HG03159 (cell line): ENCODE measurements around the gene SCYL1.

Source experiments
- ATAC-seq: cut with Tn5 transposase; IDR thresholded peaks from one replicate; pipeline ENCODE4 v1.9.1; 2021; ENCODE audit warnings: mild to moderate bottlenecking, moderate library complexity; ENCODE audit not compliant: unreplicated experiment

The SCYL1 gene

DNA sequence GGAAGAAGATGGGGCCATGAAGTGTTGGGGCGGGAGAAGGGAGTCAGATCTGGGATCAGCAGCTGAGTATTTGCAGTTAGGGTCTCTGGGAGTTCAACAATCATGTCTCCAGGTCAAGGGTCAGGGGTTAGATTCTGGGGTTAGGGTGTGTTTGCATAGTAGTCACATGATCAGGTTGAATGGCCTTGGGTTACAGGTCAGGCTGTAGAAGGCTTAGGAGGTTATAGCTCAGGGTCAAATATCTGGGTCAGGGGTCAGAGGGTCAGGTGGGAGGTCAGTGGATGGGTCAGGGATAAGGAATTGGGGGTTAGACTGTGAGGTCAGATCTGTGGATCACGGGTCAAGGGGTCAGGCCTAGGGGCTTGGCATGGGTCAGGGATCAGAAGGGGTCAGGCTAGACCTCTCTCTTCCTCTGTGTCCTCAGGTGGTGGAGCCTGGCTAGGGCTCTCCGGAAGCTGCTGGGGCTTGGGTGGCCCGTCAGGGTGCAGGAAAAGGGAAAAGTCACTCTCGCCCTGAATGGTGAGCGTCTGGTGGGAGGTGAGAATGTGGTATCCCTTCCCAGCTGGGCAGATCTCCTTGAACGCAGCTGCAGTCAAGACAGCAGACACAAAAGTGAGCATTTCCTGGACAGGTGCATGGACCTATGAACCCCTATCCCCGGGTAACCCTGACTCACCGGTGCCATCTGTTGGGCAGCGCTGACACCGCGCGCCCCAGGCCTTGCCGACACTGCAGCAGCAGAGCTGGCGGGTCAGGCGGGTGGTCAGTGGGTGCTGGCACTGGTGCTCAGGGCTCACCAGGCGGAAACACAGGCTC lies 26.9 kb downstream of the SCYL1 start:
- no peak for ATAC-seq

DNA sequence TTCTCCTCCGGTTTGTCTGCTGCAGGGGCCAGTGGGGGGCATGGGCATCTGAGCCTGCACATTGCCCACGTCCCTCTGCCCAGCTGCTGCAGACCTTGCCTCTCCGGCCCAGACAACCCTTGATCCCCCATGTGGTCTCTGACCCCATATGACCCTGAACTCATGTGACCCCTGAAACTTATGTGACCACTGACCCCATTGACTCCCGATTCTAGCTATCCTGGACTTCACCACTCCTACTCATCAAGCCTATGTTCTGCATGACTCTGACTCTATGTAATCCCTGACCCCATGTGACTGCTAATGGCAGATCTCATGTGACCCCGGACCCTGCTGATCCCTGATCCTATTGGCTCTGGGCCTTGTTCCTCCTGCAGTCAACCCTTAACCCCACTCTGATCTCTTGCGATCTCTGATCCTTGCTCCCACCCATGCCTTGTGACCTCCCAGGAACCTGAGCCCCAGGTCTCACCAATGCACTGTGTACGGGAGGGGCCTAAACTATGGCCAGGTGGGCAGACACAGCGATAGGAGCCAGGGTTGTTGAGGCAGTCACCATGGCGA lies 27.6 kb downstream of the SCYL1 start:
- no peak for ATAC-seq

DNA sequence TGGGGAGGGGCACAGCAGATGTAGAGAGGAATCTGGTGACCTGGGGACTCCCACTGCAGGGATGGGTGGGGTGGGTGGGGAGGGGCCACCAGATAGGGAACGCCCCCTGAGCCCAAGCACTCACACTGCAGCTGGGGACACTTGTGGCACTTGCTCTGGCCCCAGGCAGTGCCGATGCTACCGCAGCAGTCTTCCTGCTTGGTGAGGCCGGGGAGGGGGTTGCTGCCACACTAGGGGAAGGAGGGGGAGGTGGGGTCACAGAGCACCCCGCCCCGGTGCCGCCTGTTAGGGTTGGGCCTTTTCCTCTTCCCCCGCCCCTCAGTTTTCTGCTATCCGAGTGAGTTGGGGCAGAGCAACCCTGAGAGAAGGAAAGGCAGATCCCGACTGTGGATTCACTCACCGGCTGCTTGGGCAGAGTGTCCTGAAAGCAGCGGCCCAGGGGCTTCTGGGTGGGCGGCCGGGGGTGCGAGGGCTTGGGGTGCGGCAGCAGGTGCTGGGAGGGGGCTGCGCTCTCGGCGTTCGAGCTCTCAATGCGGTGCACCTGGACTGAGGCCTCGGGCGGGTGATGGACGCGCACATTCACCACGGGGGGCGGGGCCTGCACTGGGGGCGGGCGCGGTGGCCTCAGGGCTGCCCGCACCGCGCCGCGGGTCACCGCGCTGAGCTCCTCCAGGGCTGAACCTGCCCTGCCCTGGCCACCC lies 28.6 kb downstream of the SCYL1 start:
- no peak for ATAC-seq

DNA sequence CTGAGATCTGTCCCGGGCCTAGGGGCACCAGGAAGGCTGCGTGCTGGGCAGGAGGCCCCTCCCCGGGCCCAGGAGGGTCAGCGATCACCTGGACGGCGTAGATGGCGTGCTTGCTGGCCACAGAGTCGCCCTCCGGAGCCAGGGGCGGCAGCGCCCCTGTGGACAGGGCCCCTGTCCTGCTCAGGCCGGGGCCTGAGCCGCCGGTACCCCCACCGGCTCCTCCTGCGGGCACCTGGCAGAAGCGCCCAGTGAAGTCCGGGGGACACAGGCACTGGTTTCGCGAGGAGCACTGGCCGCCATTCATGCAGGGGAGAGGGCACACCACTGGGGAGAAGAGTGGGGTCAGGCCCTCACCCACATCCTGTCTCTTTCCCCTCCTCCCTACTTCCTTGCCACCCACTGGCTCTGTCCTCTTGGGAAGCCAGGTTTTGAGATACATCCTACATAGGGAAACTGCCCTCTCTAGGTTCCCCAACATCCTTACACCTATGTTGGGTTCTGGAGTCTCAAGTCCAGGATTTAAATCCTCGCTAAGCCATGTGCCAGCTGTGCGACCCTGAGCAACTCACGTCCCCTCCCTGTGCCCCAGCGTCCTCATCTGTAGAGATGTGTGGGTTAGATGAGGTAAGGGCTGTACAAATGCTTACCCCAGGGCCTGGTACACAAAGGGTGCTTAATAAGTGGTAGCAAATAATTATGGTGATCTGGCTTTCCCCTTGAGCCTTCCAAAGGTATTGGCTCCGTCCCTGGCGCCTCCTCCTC lies 29.4 kb downstream of the SCYL1 start:
- no peak for ATAC-seq

DNA sequence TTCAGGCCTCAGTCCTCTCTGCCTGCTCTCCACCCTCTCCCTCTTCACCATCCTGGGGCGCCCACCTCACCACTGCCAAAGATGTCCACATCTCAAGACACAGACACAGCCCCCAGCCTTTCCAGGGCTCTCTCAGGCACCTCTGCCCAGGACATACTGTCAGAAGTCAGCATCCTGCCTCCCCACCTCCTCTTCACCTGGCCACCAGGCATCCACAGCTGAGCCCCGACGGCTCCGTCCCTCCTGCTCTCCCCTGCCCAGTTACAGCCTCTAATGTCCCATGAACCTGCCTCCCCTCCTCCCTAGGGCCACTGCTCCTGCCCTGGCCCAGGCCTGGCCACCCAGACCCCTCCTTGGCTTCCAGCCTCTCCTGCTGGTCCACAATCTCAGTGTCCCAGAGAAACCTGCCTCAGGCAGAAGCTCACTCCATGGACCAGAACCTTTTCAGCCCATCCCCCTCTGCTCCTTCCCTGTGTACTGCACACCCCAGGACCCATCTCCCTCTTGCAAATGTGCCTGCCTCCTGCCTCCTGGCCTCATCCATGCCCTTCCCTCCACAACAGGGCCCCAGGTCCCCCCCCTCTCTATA lies 30.1 kb downstream of the SCYL1 start:
- no peak for ATAC-seq

DNA sequence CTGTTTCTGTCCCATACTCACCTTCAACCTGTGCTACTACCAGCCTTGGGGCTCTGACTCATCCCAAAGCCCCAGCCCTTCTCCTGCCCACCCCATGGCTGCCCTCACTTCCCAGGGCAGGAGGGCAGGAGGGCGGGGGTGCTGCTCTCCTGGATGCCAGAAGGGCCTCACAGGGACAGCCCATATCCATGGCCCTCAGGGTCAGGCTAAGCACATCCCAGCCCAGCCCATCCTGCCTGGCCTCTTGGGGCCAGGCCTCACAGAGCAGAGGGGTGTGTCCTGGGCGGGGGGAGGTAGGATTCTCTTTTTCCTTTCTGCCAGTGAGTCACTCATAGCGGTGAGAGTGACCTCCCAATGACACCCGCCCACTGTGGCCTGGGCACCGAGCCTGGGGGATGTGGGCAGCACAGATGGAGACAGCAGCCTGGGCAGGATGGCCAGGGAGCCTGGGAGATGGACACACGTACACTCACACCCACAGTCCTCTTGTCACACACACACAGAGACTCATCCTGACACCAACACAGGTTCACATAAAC lies 30.9 kb downstream of the SCYL1 start:
- no peak for ATAC-seq

DNA sequence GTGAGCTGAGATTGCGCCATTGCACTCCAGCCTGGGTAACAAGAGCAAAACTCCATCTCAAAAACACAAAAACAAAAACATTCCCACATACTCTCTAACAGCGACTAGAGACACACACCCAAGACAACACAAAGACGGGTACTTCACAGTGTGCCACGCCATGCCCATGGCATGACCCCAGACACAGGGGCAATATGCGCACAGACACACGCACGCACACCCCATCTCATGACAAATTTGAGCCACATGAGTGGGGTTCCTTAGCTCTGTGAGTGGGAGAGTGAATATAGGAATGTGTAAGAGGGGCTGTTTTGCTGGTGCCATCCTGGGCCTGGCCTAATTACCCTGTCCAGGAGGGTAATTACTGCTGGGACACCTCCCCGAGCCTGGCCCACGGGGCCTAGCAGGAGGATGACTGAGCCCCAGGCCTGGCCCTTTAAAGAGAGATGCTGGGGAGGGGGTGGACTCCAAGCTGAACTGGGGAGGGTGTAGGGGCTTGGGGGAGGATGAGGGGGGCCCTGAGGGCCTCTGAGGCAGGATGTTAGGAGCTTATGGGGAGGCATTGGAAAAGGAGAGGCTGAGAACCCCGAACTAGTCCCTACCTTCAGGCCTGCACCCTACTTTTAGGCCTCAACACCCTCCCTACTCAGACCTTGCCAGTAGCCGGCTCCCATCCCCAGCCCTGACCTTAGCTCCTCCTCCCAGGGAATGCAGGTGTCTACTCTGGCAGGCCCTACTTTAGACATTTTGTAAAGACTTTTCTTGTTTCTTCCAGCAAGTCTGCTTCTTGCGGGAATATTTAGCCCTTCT lies 31.8 kb downstream of the SCYL1 start:
- no peak for ATAC-seq

DNA sequence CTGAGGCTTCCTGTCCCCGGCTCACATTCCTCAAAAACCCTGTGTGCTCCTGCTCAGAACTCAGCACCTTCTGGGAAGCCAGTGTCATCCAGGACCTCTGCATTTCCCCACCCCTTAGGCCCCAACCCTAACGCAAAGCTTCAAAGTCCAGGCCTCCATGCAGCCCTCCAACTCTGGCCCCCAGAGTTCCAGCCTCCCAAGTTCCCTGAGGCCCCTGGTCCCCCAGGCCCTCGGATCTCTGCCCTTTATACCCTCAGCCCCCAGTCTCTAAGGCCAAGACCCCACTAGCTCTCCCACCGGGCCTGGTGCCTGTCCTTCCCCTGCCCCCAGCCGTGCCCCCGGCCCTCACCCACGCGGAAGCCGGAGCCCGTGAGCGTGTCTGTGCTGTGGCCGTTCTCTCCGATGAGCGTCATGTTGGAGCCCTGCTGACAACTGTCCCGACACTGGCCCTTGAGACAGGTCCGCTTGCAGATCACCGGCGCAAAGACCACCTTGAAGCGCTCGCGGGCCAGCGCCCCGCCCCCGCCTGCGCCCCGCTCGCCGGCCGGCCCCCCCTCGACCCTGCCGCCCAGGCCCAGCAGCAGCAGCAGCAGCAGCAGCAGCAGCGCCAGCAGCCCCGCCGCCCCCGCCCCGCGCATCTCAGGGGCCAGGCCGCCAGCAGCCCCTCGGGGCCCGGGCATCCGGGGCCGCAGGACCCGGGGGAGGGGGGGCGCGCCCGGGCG lies 32.6 kb downstream of the SCYL1 start:
- ATAC-seq: no peak

DNA sequence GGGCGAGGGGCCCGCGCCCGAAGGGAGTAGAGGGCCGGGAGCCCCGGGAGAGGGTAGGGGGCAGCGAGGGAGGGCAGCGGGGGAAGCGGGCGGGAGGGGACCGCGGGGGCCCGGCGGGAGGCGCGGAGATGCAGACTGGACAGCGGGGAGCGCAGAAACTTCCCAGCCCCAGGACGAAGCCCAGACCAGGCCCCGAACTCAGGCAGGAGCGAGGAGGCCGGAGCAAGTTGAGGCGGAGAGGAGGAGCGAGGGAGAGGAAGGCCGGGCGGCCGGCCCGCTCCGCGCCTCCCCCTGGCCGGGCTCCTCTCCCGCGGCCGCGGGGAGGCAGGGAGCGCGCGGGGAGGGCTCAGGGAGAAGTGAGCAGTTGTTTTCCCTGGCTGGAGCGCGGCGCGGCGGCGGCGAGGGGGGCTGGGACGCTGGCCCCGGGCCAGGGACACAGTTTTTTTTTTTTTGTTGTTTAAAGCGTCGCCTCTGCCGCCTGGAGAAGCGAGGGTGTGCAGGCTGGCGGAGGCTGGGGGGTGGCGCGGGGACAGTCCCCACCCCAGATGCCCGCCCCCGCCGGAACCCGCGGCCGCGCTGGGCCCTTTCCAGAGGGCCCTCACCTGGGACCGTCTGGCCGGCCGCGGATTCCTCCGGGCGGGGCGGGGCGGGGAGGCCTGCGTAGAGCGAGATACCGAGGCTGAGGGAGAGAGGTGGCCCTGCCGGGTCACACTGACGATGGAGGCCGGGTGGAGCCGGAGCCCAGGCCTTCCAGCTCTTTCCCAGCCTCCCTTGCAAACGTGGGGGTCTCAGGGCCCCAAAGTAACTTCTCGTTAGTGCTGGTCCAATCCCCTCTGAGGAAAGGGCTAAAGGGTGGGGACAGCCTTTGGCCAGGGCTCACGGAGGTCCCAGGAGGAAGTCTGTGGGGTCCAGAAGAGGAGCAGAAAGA lies 33.4 kb downstream of the SCYL1 start, which contains the start of gene LTBP3:
LTBP3 (minus strand) TSS at position 358 of the 928 bp plus-strand sequence. CDS start 400 bp downstream, outside the sequence.
- no peak for ATAC-seq

DNA sequence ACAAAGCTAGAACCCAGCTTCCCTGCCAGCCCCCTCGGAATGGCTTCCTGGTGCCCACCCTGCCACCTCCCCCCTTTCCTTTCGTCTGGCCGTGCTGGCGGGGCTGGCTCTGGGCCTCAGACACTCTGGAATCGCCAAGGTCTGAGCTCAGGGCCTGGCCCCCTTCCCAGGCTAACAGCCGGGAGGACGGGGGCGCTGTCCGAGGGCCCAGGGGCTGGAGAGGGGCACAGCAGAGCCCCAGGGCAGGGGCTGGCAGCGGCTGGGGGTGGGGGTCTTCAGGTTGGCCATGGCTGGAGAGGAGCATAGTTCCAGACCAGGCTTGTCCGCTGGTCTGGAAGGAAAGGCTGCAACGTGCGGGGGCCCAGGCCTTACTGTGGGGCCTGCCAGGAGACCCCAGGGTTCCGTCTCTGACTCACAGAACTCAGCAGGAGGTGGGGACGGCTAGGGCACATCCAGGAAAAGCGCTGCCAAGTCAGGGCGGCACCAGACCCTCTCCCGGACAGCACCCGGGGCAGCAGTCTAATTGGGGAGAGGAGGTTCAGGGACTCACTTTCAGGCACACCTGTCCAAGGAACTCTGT lies 34.1 kb downstream of the SCYL1 start:
- ATAC-seq: no peak

DNA sequence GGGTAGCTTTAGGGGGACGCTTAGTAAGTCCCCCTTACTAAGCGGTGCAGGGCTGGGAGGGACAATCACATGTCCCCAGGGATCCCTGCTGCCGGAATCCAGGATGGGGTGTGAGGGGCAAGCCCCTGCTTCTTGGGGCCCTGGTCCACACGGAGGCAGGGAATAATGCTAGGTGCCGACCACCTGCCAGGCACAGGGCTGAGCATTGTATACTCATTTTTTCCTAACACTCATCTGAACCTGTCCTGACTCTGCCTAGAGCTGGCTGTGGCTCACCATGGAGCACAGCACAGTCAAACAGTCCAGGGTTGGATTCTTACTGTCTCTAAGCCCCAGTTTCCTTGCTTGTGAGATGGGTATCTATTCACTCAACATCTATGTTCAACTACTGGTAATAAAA lies 34.7 kb downstream of the SCYL1 start:
- ATAC-seq: no peak

DNA sequence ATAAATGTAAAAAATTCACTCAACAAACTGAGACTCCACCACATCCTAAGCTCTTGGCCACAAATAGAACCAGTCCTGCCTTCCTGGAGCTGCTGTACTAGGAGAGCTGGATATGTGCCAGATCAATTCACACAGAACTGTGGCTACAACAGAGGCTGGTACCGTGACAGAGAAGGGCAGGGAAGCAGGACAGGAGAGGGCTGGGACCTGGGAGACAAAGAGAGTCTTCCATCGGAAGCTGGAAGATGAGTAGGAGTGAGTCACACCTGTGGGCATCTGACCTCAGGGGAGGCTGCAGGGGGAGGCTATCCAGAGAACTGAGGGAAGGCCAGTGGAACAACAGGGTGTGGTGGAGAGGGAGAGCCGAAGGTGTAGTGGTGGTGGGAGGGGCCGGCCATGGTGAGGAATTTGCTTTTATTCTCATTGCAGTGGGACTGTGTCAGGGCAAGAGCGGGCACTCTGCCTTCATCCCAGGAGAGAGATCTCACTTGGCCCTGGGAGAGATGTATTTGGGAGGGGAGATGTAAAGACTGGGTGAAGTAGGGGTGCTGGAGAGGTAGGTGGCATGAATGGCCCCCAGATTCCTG lies 35.2 kb downstream of the SCYL1 start:
- no peak for ATAC-seq

DNA sequence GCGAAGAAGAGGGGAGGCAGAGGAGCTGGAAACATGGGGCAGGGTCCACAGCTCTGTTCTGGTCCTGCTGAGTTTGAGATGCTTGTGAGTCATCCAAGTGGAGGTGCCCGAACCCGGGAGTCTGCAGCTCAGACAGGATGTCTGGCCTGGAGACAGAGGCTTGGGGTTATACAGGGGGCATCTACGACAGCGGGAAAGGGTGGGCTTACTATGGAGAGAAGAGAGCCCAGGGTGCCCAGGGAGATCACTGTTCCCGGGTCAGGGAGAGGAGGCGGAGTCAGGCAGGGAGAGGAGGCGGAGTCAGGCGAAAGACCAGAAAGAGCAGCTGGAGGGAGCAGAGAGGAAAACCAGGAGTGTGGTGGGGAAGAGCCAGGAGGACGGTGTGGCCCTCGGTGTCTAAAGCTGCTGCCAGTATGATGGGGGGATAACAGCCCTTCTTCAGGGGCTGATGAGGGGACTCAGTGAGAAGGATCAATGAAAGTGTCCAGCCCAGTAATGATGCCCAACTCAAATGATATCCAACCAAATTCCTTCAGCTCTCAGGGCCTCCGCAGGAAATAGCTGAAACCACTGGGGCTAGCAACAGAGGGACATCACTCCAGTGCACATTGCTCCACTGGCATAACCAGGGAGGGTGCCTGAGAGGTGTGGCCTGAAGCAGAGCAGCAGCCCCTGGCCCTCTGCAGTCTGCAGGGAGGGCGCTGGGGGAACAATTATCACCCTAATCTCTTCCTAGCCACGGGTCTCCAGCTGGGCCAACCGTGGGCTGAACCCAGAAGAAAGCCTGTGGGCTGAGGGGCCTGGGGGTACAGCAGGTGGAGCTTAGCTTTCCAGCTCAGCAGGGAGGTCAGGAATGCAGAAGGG lies 35.9 kb downstream of the SCYL1 start:
- no peak for ATAC-seq

DNA sequence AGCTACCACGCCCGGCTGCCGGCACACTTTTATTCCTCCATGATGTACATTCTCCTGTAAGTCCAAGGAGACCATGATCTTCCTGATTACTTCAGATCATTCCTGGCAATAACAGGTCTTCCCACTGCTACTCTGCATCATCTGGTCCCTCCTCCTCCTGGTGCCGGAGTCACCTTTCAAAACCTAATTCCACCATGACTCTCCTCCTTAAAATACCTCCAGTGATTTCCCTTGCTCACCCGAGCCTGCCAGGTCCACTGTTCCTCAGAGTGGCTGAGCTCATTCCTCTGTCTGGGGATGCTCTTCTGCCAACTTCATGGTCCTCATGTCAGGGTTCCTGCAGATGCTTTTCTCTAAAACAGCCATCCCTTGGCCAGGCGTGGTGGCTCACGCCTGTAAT lies 37.1 kb downstream of the SCYL1 start:
- ATAC-seq: no peak

DNA sequence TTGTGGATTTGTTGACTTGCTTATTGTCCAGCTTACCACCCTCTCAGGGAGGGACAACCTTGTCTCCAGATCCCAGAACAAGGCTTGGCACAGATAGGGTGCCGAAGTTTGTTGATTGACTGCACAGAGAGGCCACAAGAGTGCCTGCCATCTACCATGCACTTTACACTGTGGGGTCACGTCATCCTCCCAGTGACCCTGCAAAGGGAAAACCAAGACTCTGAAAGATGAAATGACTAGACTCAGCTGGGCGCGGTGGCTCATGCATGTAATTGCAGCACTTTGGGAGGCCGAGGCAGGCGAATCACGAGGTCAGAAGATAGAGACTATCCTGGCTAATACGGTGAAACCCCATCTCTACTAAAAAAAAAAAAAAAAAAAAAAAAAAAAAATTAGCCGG lies 37.9 kb downstream of the SCYL1 start:
- ATAC-seq: no peak

DNA sequence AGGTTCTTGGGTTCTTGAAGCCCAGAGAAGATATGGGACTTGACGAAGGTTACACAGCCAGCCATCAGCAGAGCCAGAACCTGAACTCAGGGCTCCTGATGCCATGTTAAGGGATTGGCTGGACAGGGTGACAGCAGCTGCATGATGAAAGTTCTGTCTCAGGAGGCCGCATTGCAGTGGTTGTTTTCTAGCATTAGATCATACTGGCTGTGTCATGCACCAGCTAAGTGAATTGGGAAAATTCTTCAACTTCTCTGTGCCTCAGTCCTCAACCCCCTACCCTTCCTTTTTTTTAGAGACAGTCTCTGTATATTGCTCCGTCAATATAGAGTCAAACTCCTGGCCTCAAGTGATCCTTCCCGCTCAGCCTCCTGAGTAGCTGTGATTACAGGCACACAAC lies 38.7 kb downstream of the SCYL1 start:
- no peak for ATAC-seq
